ENCODE measurements around the gene EIF1AX.
A peak's percentile ranks its signal among the peaks of the same experiment; 100 is the strongest.
"Not testable (repeated sequence)": the region's sequence is repeated elsewhere in the genome, so short reads cannot be mapped to it uniquely, and the experiment has no call there.

EIF1AX gene

GRCh38 chrX:20147561-20147960 lies 5.9 kb upstream of the EIF1AX start:
- Histone ChIP-seq H3K27ac (ENCODE audit: low read length) (no peak overlapping the region), H3K4me3 (ENCODE audit: low read depth in 1 of 2, low read length in 2 of 2) (no peak overlapping the region), H3K36me3 (ENCODE audit: control insufficient read depth in 1 of 2, insufficient read depth in 2 of 2, low read length in 2 of 2) (peaks cover 7% of the 10 kb centered on the region in 2 donors), H3K27me3 (ENCODE audit: low read depth, low read length) (no peaks in the 10 kb centered on the region), H3K9me3 (ENCODE audit: control insufficient read depth in 1 of 2, low read length in 2 of 2) (no peaks in the 10 kb centered on the region), H3K4me1 (ENCODE audit: control insufficient read depth in 1 of 2, insufficient read depth in 2 of 2, low read length in 2 of 2) (no peaks in the 10 kb centered on the region)

GRCh38 chrX:20144491-20144890 lies 2.9 kb upstream of the EIF1AX start:
- Histone ChIP-seq H3K36me3 (ENCODE audit: control insufficient read depth in 1 of 2, insufficient read depth in 2 of 2, low read length in 2 of 2) (peaks cover 0 to 3% of the 10 kb centered on the region in 2 donors), H3K9me3 (ENCODE audit: control insufficient read depth in 1 of 2, low read length in 2 of 2) (no peaks in the 10 kb centered on the region), H3K27me3 (ENCODE audit: low read depth, low read length) (no peaks in the 10 kb centered on the region)

GRCh38 chrX:20143561-20143960 lies 1.9 kb upstream of the EIF1AX start:
- H3K4me3 ChIP-seq (ENCODE audit: low read depth in 1 of 2, low read length in 2 of 2): no peak overlapping the region
- H3K36me3 ChIP-seq (ENCODE audit: control insufficient read depth in 1 of 2, insufficient read depth in 2 of 2, low read length in 2 of 2): peaks cover 0 to 4% of the 10 kb centered on the region in 2 donors
- no peaks in the 10 kb centered on the region for H3K27me3 ChIP-seq (ENCODE audit: low read depth, low read length)
- no peak overlapping the region for H3K27ac ChIP-seq (ENCODE audit: low read length)
- no peaks in the 10 kb centered on the region for H3K9me3 ChIP-seq (ENCODE audit: control insufficient read depth in 1 of 2, low read length in 2 of 2)
- peaks cover 5 to 11% of the 10 kb centered on the region in 2 donors for H3K4me1 ChIP-seq (ENCODE audit: control insufficient read depth in 1 of 2, insufficient read depth in 2 of 2, low read length in 2 of 2)

More at GRCh38 chrX:20144491-20144890, 2.9 kb upstream of the EIF1AX start:
- peaks cover 1 to 3% of the 10 kb centered on the region in 2 donors for H3K4me1 ChIP-seq (ENCODE audit: control insufficient read depth in 1 of 2, insufficient read depth in 2 of 2, low read length in 2 of 2)
- no peak overlapping the region for H3K4me3 ChIP-seq (ENCODE audit: low read depth in 1 of 2, low read length in 2 of 2)
- no peak overlapping the region for H3K27ac ChIP-seq (ENCODE audit: low read length)

- Histone ChIP-seq H3K27me3 (ENCODE audit: low read depth, low read length) (no peaks in the 10 kb centered on the region), H3K9me3 (ENCODE audit: control insufficient read depth in 1 of 2, low read length in 2 of 2) (no peaks in the 10 kb centered on the region), H3K36me3 (ENCODE audit: control insufficient read depth in 1 of 2, insufficient read depth in 2 of 2, low read length in 2 of 2) (peaks cover 0 to 4% of the 10 kb centered on the region in 2 donors), H3K4me3 (ENCODE audit: low read depth in 1 of 2, low read length in 2 of 2) (no peak overlapping the region), H3K27ac (ENCODE audit: low read length) (peak overlapping the region; percentile 56), H3K4me1 (ENCODE audit: control insufficient read depth in 1 of 2, insufficient read depth in 2 of 2, low read length in 2 of 2) (peaks cover 5 to 11% of the 10 kb centered on the region in 2 donors)
Measured at GRCh38 chrX:20143111-20143510, 1.5 kb upstream of the EIF1AX start.

- no peaks in the 10 kb centered on the region for H3K9me3 ChIP-seq (ENCODE audit: control insufficient read depth in 1 of 2, low read length in 2 of 2)
- H3K36me3 ChIP-seq (ENCODE audit: control insufficient read depth in 1 of 2, insufficient read depth in 2 of 2, low read length in 2 of 2): peaks cover 6 to 7% of the 10 kb centered on the region in 2 donors
- H3K4me3 ChIP-seq (ENCODE audit: low read depth in 1 of 2, low read length in 2 of 2): peak overlapping the region; percentile 69 to 83
- no peaks in the 10 kb centered on the region for H3K27me3 ChIP-seq (ENCODE audit: low read depth, low read length)
- peaks cover 5 to 16% of the 10 kb centered on the region in 2 donors for H3K4me1 ChIP-seq (ENCODE audit: control insufficient read depth in 1 of 2, insufficient read depth in 2 of 2, low read length in 2 of 2)
- peak overlapping the region; percentile 84 for H3K27ac ChIP-seq (ENCODE audit: low read length)
Measured at GRCh38 chrX:20140420-20140819, 1.2 kb downstream of the EIF1AX start.

GRCh38 chrX:20139966-20140365 lies 1.7 kb downstream of the EIF1AX start:
- Histone ChIP-seq H3K4me3 (ENCODE audit: low read depth in 1 of 2, low read length in 2 of 2) (peak overlapping the region; percentile 69 to 83), H3K36me3 (ENCODE audit: control insufficient read depth in 1 of 2, insufficient read depth in 2 of 2, low read length in 2 of 2) (peaks cover 6 to 7% of the 10 kb centered on the region in 2 donors), H3K27ac (ENCODE audit: low read length) (peak overlapping the region; percentile 84), H3K9me3 (ENCODE audit: control insufficient read depth in 1 of 2, low read length in 2 of 2) (no peaks in the 10 kb centered on the region), H3K27me3 (ENCODE audit: low read depth, low read length) (no peaks in the 10 kb centered on the region), H3K4me1 (ENCODE audit: control insufficient read depth in 1 of 2, insufficient read depth in 2 of 2, low read length in 2 of 2) (peaks cover 5 to 16% of the 10 kb centered on the region in 2 donors)

GRCh38 chrX:20135944-20136343 lies 5.7 kb downstream of the EIF1AX start:
- peaks cover 5 to 16% of the 10 kb centered on the region in 2 donors for H3K4me1 ChIP-seq (ENCODE audit: control insufficient read depth in 1 of 2, insufficient read depth in 2 of 2, low read length in 2 of 2)
- H3K4me3 ChIP-seq (ENCODE audit: low read depth in 1 of 2, low read length in 2 of 2): no peak overlapping the region
- no peak overlapping the region for H3K27ac ChIP-seq (ENCODE audit: low read length)
- H3K9me3 ChIP-seq (ENCODE audit: control insufficient read depth in 1 of 2, low read length in 2 of 2): no peaks in the 10 kb centered on the region
- no peaks in the 10 kb centered on the region for H3K27me3 ChIP-seq (ENCODE audit: low read depth, low read length)
- H3K36me3 ChIP-seq (ENCODE audit: control insufficient read depth in 1 of 2, insufficient read depth in 2 of 2, low read length in 2 of 2): peaks cover 7 to 16% of the 10 kb centered on the region in 2 donors

GRCh38 chrX:20132666-20133065 lies 9.0 kb downstream of the EIF1AX start:
- H3K27me3 ChIP-seq (ENCODE audit: low read depth, low read length): no peaks in the 10 kb centered on the region
- peaks cover 10 to 16% of the 10 kb centered on the region in 2 donors for H3K36me3 ChIP-seq (ENCODE audit: control insufficient read depth in 1 of 2, insufficient read depth in 2 of 2, low read length in 2 of 2)
- peaks cover 0 to 5% of the 10 kb centered on the region in 2 donors for H3K4me1 ChIP-seq (ENCODE audit: control insufficient read depth in 1 of 2, insufficient read depth in 2 of 2, low read length in 2 of 2)
- H3K9me3 ChIP-seq (ENCODE audit: control insufficient read depth in 1 of 2, low read length in 2 of 2): no peaks in the 10 kb centered on the region
- H3K4me3 ChIP-seq (ENCODE audit: low read depth in 1 of 2, low read length in 2 of 2): no peak overlapping the region
- no peak overlapping the region for H3K27ac ChIP-seq (ENCODE audit: low read length)

GRCh38 chrX:20130357-20130756 lies 11.3 kb downstream of the EIF1AX start:
- Histone ChIP-seq H3K27ac (ENCODE audit: low read length) (no peak overlapping the region), H3K27me3 (ENCODE audit: low read depth, low read length) (no peaks in the 10 kb centered on the region), H3K36me3 (ENCODE audit: control insufficient read depth in 1 of 2, insufficient read depth in 2 of 2, low read length in 2 of 2) (peaks cover 7 to 10% of the 10 kb centered on the region in 2 donors), H3K4me1 (ENCODE audit: control insufficient read depth in 1 of 2, insufficient read depth in 2 of 2, low read length in 2 of 2) (no peaks in the 10 kb centered on the region), H3K4me3 (ENCODE audit: low read depth in 1 of 2, low read length in 2 of 2) (no peak overlapping the region), H3K9me3 (ENCODE audit: control insufficient read depth in 1 of 2, low read length in 2 of 2) (no peaks in the 10 kb centered on the region)

- no peaks in the 10 kb centered on the region for H3K27me3 ChIP-seq (ENCODE audit: low read depth, low read length)
- no peaks in the 10 kb centered on the region for H3K9me3 ChIP-seq (ENCODE audit: control insufficient read depth in 1 of 2, low read length in 2 of 2)
- H3K27ac ChIP-seq (ENCODE audit: low read length): no peak overlapping the region
- H3K4me1 ChIP-seq (ENCODE audit: control insufficient read depth in 1 of 2, insufficient read depth in 2 of 2, low read length in 2 of 2): no peaks in the 10 kb centered on the region
- H3K36me3 ChIP-seq (ENCODE audit: control insufficient read depth in 1 of 2, insufficient read depth in 2 of 2, low read length in 2 of 2): peaks cover 10 to 11% of the 10 kb centered on the region in 2 donors
- no peak overlapping the region for H3K4me3 ChIP-seq (ENCODE audit: low read depth in 1 of 2, low read length in 2 of 2)
Measured at GRCh38 chrX:20129547-20129946, 12.1 kb downstream of the EIF1AX start.

- no peaks in the 10 kb centered on the region for H3K9me3 ChIP-seq (ENCODE audit: control insufficient read depth in 1 of 2, low read length in 2 of 2)
- H3K27me3 ChIP-seq (ENCODE audit: low read depth, low read length): no peaks in the 10 kb centered on the region
- H3K4me3 ChIP-seq (ENCODE audit: low read depth in 1 of 2, low read length in 2 of 2): no peak overlapping the region
- peaks cover 10 to 11% of the 10 kb centered on the region in 2 donors for H3K36me3 ChIP-seq (ENCODE audit: control insufficient read depth in 1 of 2, insufficient read depth in 2 of 2, low read length in 2 of 2)
- no peak overlapping the region for H3K27ac ChIP-seq (ENCODE audit: low read length)
- H3K4me1 ChIP-seq (ENCODE audit: control insufficient read depth in 1 of 2, insufficient read depth in 2 of 2, low read length in 2 of 2): no peaks in the 10 kb centered on the region
Measured at GRCh38 chrX:20128670-20129069, 13.0 kb downstream of the EIF1AX start.

- peaks cover 0 to 11% of the 10 kb centered on the region in 2 donors for H3K36me3 ChIP-seq (ENCODE audit: control insufficient read depth in 1 of 2, insufficient read depth in 2 of 2, low read length in 2 of 2)
- H3K27ac ChIP-seq (ENCODE audit: low read length): not testable (repeated sequence)
Measured at GRCh38 chrX:20127440-20127839, 14.2 kb downstream of the EIF1AX start.

More at GRCh38 chrX:20127440-20127839, 14.2 kb downstream of the EIF1AX start:
- H3K9me3 ChIP-seq (ENCODE audit: control insufficient read depth in 1 of 2, low read length in 2 of 2); H3K27me3 ChIP-seq (ENCODE audit: low read depth, low read length); H3K4me1 ChIP-seq (ENCODE audit: control insufficient read depth in 1 of 2, insufficient read depth in 2 of 2, low read length in 2 of 2); H3K4me3 ChIP-seq (ENCODE audit: low read depth in 1 of 2, low read length in 2 of 2): not testable (repeated sequence)

All from muscle layer of duodenum (tissue), 2 donors.